Endothelial cell (in vitro differentiated cells): ENCODE results near the gene KCNH4. TPM values are rescaled to one million over a fixed set of nuclear protein-coding genes. Genes with fewer than 3 reads are reported as not detected.

ENCODE experiments used
- DNase-seq: peaks from one replicate; pipeline ENCODE4 v3.0.0; 2021; ENCODE audit warnings: low spot score
- H3K27ac Mint-ChIP-seq: one replicate; pipeline ENCODE4 v1.8.0; 2021; ENCODE audit warnings: mixed read lengths, inconsistent platforms; ENCODE audit not compliant: unreplicated experiment
- H3K27me3 Mint-ChIP-seq: one replicate; pipeline ENCODE4 v1.8.0; 2021; ENCODE audit warnings: mild to moderate bottlenecking, moderate library complexity, mixed read lengths, inconsistent platforms; ENCODE audit not compliant: unreplicated experiment
- H3K36me3 Mint-ChIP-seq: one replicate; pipeline ENCODE4 v1.8.0; 2021; ENCODE audit warnings: mild to moderate bottlenecking, low read depth, mixed read lengths, inconsistent platforms; ENCODE audit not compliant: unreplicated experiment
- H3K4me1 Mint-ChIP-seq: one replicate; pipeline ENCODE4 v1.8.0; 2021; ENCODE audit warnings: mild to moderate bottlenecking, mixed read lengths, inconsistent platforms; ENCODE audit not compliant: unreplicated experiment
- H3K4me3 Mint-ChIP-seq: one replicate; pipeline ENCODE4 v1.8.0; 2021; ENCODE audit warnings: mild to moderate bottlenecking, mixed read lengths, inconsistent platforms; ENCODE audit not compliant: unreplicated experiment
- H3K9me3 Mint-ChIP-seq: one replicate; pipeline ENCODE4 v1.8.0; 2021; ENCODE audit warnings: mixed read lengths, inconsistent platforms; ENCODE audit not compliant: unreplicated experiment
- CTCF ChIP-seq: fragments of 200-600 bp; sonication (generic); IDR thresholded peaks from one replicate; pipeline ENCODE4 v1.5.0; 2021; ENCODE audit warnings: antibody characterized with exemption; ENCODE audit not compliant: unreplicated experiment
- total RNA-seq: library from RNA; stranded (reverse); fragmentation: NEBNext Ultra II Directional; extraction: Animal tissue kit (Norgen Biotek cat#: 25700); gene quantifications from one replicate; pipeline ENCODE4 v1.2.1, GENCODE V29; 2021; ENCODE audit not compliant: unreplicated experiment

KCNH4 gene
- total RNA-seq, 1 donor from 2014 or later, result 0.08 TPM

- Mint-ChIP-seq H3K27me3 (peaks cover 13% of the 10 kb centered on the region), H3K9me3 (no peaks in the 10 kb centered on the region), H3K4me3 (no peak overlapping the region), H3K27ac (no peak overlapping the region), H3K36me3 (peaks cover 4% of the 10 kb centered on the region), H3K4me1 (peaks cover 29% of the 10 kb centered on the region)
- no peak for DNase-seq
- TF ChIP-seq CTCF, result no peak
Measured at GRCh38 chr17:42185621-42185930, 4.6 kb upstream of the KCNH4 start.

- TF ChIP-seq CTCF, result no peak
- Mint-ChIP-seq H3K9me3 (no peaks in the 10 kb centered on the region), H3K4me1 (peaks cover 33% of the 10 kb centered on the region), H3K36me3 (peaks cover 4% of the 10 kb centered on the region), H3K4me3 (no peak within 1 kb of the TSS), H3K27me3 (peaks cover 10% of the 10 kb centered on the region), H3K27ac (no peak within 1 kb of the TSS)
- DNase-seq, result no peak
Measured at GRCh38 chr17:42184713-42185620, 4.0 kb upstream of the KCNH4 start, which contains the start of gene HCRT. HCRT (minus strand) TSS chr17:42185452; CDS start chr17:42185365, 87 bp downstream.

- H3K27me3 Mint-ChIP-seq, result peaks cover 10% of the 10 kb centered on the region
- peaks cover 4% of the 10 kb centered on the region for H3K36me3 Mint-ChIP-seq
- H3K27ac Mint-ChIP-seq, result peak overlapping the region; percentile 26
- TF ChIP-seq CTCF, result peak; percentile 93
- peak; percentile 91 for DNase-seq
- H3K4me1 Mint-ChIP-seq, result peaks cover 30% of the 10 kb centered on the region
- H3K9me3 Mint-ChIP-seq, result no peaks in the 10 kb centered on the region
- H3K4me3 Mint-ChIP-seq, result peak overlapping the region; percentile 83
Measured at GRCh38 chr17:42183741-42184711, 3.1 kb upstream of the KCNH4 start.

- H3K4me1 Mint-ChIP-seq, result peaks cover 30% of the 10 kb centered on the region
- no peaks in the 10 kb centered on the region for H3K9me3 Mint-ChIP-seq
- no peak for DNase-seq
- H3K27ac Mint-ChIP-seq, result peak overlapping the region; percentile 26
- H3K36me3 Mint-ChIP-seq, result no peaks in the 10 kb centered on the region
- H3K27me3 Mint-ChIP-seq, result peaks cover 10% of the 10 kb centered on the region
- peak overlapping the region; percentile 83 for H3K4me3 Mint-ChIP-seq
- TF ChIP-seq CTCF, result no peak
Measured at GRCh38 chr17:42182927-42183734, 2.2 kb upstream of the KCNH4 start.
